Upper lobe of left lung (tissue), 4 donors: ENCODE measurements around the gene SLC1A5.

ENCODE experiments used
- CTCF ChIP-seq, 6 experiments: fragments of 450-650 bp in 4 of 6; fragments of 200-600 bp in 2 of 6; sonication (generic) in 2 of 6; IDR thresholded peaks; one replicate each; pipeline ENCODE4 v1.5.1; 2016 to 2019; ENCODE audit warnings: antibody characterized with exemption in 6 of 6
- EP300 ChIP-seq, 4 donors: sonication (generic); formaldehyde crosslinking; IDR thresholded peaks; one replicate each; pipeline ENCODE4 v1.5.1; 2017; ENCODE audit warnings: antibody characterized with exemption in 4 of 4, control low read depth in 2 of 4
- POLR2A ChIP-seq, 4 donors: fragments of 450-650 bp; IDR thresholded peaks; one replicate each; pipeline ENCODE4 v1.5.1; 2016 to 2017; ENCODE audit warnings: antibody characterized with exemption in 4 of 4, mild to moderate bottlenecking in 2 of 4
- POLR2AphosphoS5 ChIP-seq, 2 donors: sonication (generic); formaldehyde crosslinking; IDR thresholded peaks; one replicate each; pipeline ENCODE4 v1.5.1; 2017; ENCODE audit warnings: antibody characterized with exemption in 2 of 2

GRCh38 chr19:46788262-46788967, at the start of gene SLC1A5:
- TF ChIP-seq POLR2A (IDR thresholded peaks at IDR 0.05) (peak in 3 of 4 donors; percentile 89 to 98 (median 93)), CTCF (IDR thresholded peaks at IDR 0.05) (no peak), POLR2AphosphoS5 (IDR thresholded peaks at IDR 0.05) (peak; percentile 98 to 100), EP300 (IDR thresholded peaks at IDR 0.05) (no peak)
